BJ (cell line): ENCODE measurements around the gene KPNA4. TPM values are rescaled to one million over a fixed set of nuclear protein-coding genes. Genes with fewer than 3 reads are reported as not detected.

Experiments
- CTCF ChIA-PET: fragments of 350-600 bp; formaldehyde crosslinking; extraction: SDS; loops from one replicate; lab custom pipeline; 2021; ENCODE audit warnings: antibody characterized with exemption, inconsistent platforms; lab: Yijun Ruan, JAX
- POLR2A ChIA-PET: fragments of 300-600 bp; sonication (Branson Sonifier 250); formaldehyde crosslinking; extraction: SDS; loops from one replicate; lab custom pipeline; 2021; ENCODE audit warnings: antibody characterized with exemption; lab: Charles Lee
- DNase-seq: peaks from one replicate; pipeline ENCODE4 v3.0.0-alpha.2; 2011; ENCODE audit warnings: low read depth
- H3K27me3 ChIP-seq: 2 replicates; pipeline ENCODE4 v1.6.0; 2011; ENCODE audit warnings: low read length; ENCODE audit not compliant: control insufficient read depth, insufficient read depth
- H3K36me3 ChIP-seq: 2 replicates; pipeline ENCODE4 v1.5.1; 2011; ENCODE audit warnings: low read length; ENCODE audit not compliant: control insufficient read depth, insufficient read depth
- H3K4me3 ChIP-seq: 2 replicates; pipeline ENCODE4 v1.5.1; 2011; ENCODE audit warnings: low read depth, mild to moderate bottlenecking, control low read depth, low read length
- polyA plus RNA-seq: library from polyadenylated mRNA; depleted of rRNA; stranded (reverse); fragments of >200 nt; gene quantifications from 2 replicates; pipeline ENCODE4 v1.2.3, GENCODE V29; 2011
- TF ChIP-seq, protein P1 (sequence below): IDR thresholded peaks from 2 replicates; pipeline ENCODE4 v1.5.1; 2011; ENCODE audit warnings: low read depth, mild to moderate bottlenecking, control low read depth, inconsistent platforms, low read length, moderate library complexity; ENCODE audit not compliant: insufficient read depth

KPNA4 gene
- polyA plus RNA-seq, 1 experiment, result 9.8 TPM

DNA sequence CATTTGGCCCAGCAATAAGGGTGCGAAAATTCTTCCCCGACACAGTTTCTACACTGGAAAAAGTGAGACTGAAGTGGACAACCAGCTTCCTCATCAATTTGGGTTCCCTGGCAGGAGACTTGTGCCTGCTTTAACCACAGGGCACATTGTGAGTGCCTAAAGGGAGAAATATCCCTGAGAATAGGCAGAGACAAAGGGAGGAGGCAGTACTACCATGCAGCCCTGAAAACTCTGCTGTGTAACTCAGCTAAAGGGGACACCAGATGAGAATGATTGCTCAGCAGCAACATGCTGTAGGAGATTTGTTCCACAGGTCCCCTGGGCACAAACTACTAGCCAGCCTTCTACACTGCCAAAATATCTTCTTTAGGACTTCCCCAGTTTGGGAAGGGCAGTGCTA is 15.6 kb upstream of the KPNA4 start:
- DNase-seq, result no peak
- ChIA-PET CTCF (no interaction called here), POLR2A (no interaction called here)
- no peak overlapping the region for H3K4me3 ChIP-seq
- TF ChIP-seq, protein P1, sequence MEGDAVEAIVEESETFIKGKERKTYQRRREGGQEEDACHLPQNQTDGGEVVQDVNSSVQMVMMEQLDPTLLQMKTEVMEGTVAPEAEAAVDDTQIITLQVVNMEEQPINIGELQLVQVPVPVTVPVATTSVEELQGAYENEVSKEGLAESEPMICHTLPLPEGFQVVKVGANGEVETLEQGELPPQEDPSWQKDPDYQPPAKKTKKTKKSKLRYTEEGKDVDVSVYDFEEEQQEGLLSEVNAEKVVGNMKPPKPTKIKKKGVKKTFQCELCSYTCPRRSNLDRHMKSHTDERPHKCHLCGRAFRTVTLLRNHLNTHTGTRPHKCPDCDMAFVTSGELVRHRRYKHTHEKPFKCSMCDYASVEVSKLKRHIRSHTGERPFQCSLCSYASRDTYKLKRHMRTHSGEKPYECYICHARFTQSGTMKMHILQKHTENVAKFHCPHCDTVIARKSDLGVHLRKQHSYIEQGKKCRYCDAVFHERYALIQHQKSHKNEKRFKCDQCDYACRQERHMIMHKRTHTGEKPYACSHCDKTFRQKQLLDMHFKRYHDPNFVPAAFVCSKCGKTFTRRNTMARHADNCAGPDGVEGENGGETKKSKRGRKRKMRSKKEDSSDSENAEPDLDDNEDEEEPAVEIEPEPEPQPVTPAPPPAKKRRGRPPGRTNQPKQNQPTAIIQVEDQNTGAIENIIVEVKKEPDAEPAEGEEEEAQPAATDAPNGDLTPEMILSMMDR, result no peak
- no peaks in the 10 kb centered on the region for H3K36me3 ChIP-seq
- peaks cover 2% of the 10 kb centered on the region; the same call in 1 of the 2 replicates for H3K27me3 ChIP-seq

DNA sequence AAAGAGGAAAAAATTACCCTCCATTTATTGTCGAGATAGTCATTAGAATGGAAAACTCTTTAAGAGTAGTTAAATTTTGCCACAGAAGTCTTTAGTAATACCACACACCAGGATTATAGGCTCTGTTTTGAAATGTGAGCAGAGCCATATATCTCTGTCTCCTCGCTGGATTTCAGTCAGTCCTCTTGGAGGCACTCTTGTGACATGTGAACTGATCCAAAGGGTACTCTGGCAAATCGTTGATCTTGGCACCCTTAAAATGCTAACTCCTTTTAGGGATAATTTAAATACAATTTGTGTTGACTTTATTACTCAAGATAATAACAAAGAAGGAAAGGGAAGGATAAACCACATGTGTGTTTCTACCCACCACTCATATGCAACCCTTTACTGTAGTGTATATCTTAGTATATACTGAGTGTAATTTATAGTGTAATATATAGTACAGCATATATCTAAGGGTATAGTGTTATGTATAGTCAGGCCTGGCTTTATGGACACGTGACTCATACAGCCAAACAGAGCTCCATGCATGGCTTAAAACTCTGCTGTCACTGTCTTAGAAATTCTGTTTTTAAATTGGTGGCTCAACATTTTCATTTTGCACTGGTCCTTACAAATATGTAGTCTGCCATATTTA is 12.3 kb upstream of the KPNA4 start:
- TF ChIP-seq, protein P1, result no peak
- DNase-seq, result no peak
- H3K4me3 ChIP-seq, result no peak overlapping the region
- CTCF ChIA-PET, result no interaction called here
- H3K27me3 ChIP-seq, result peaks cover 2% of the 10 kb centered on the region; the same call in 1 of the 2 replicates
- H3K36me3 ChIP-seq, result no peaks in the 10 kb centered on the region
- POLR2A ChIA-PET, result no interaction called here

DNA sequence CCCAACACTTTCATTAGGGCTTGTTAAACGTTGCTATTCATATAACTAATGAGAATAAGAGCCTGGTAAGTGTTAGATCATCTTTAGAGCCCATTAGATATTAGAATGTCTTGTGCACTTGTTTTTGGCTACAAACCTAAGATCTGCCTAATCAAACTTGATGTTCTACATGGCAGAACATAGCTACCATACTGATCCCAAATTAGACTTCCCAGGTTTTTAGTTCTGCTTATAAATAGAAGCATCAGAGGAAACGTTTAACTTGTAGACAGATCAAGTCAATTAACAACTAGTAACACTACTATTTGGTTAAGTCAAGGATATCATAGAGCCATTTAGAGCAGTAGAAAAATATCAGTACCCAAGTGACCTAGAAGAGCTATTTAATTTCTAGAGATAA is 11.7 kb upstream of the KPNA4 start:
- CTCF ChIA-PET, result no interaction called here
- H3K4me3 ChIP-seq, result no peak overlapping the region
- DNase-seq, result no peak
- TF ChIP-seq, protein P1, result no peak
- POLR2A ChIA-PET, result no interaction called here
- peaks cover 2% of the 10 kb centered on the region; the same call in 1 of the 2 replicates for H3K27me3 ChIP-seq
- H3K36me3 ChIP-seq, result no peaks in the 10 kb centered on the region

DNA sequence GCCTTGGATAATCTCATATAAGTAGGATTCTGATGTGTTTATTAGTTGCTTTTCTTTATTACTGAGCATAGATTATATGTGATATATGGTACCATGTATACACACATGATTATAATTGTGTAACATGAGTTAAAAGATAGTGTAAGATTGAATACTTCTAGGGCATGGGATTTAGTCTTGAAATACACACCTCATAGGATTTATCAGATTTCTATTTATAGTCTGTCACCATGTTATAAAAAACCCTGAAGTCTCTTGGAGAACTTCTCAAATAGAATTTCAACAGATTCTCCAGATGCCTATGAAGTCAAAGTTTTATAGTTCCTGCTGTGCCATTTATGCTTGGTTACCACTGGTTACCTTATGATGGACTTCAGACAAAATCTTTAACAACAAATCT is 11.2 kb upstream of the KPNA4 start:
- ChIA-PET POLR2A (no interaction called here), CTCF (no interaction called here)
- Histone ChIP-seq H3K36me3 (no peaks in the 10 kb centered on the region), H3K4me3 (no peak overlapping the region), H3K27me3 (peaks cover 2% of the 10 kb centered on the region; the same call in 1 of the 2 replicates)
- no peak for DNase-seq
- TF ChIP-seq, protein P1, result no peak

DNA sequence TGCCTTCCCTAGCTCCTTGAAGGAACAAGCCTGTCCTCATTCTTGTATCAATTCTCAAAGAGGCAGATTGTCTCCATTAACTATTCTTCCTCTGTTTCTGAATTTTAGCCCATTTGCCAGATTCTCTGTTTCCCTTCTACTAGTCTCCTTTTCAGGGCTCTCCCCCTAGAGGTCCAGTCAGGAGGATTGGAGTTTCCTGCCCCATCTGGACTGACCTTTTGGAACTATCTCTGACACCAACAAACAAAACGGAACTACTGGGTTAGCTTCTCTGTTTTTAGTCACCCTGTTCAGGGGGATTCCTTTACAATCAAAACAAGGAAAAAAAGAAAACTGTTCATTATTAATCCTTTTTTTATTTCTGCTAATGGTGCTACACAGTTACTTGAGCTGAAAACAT is 10.2 kb upstream of the KPNA4 start:
- ChIA-PET CTCF (no interaction called here), POLR2A (no interaction called here)
- Histone ChIP-seq H3K4me3 (no peak overlapping the region), H3K36me3 (no peaks in the 10 kb centered on the region), H3K27me3 (no peaks in the 10 kb centered on the region)
- TF ChIP-seq, protein P1, result no peak
- no peak for DNase-seq
